HepG2 (cell line): ENCODE results near the gene VWCE. TPM values are rescaled to one million over a fixed set of nuclear protein-coding genes. Genes with fewer than 3 reads are reported as not detected.
A peak's percentile ranks its signal among the peaks of the same experiment; 100 is the strongest.

Source experiments
- ARID2 ChIP-seq: sonication (generic); formaldehyde crosslinking; IDR thresholded peaks from 2 replicates; pipeline ENCODE4 v1.8.1; 2022; ENCODE audit warnings: mild to moderate bottlenecking, missing genetic modification reagents, borderline replicate concordance
- FOSL1 ChIP-seq: sonication (generic); formaldehyde crosslinking; IDR thresholded peaks from 2 replicates; pipeline ENCODE4 v1.9.0; 2021; ENCODE audit warnings: missing genetic modification reagents, borderline replicate concordance
- HMGA1 ChIP-seq: sonication (generic); formaldehyde crosslinking; conservative IDR thresholded peaks from 2 replicates; pipeline ENCODE4 v1.4.0; 2020; ENCODE audit warnings: missing genetic modification reagents
- HOXA9 ChIP-seq: sonication (generic); formaldehyde crosslinking; IDR thresholded peaks from 2 replicates; pipeline ENCODE4 v1.8.1; 2022; ENCODE audit warnings: missing genetic modification reagents, mild to moderate bottlenecking, moderate library complexity, borderline replicate concordance
- MED1 ChIP-seq: sonication (generic); formaldehyde crosslinking; IDR thresholded peaks from 2 replicates; pipeline ENCODE4 v1.4.0; 2020; ENCODE audit warnings: missing genetic modification reagents
- MED13 ChIP-seq: sonication (generic); formaldehyde crosslinking; IDR thresholded peaks from 2 replicates; pipeline ENCODE4 v1.5.0; 2020; ENCODE audit warnings: missing genetic modification reagents
- RFXANK ChIP-seq: IDR thresholded peaks from 2 replicates; pipeline ENCODE4 v1.6.1; 2016
- SYNCRIP ChIP-seq: fragments of 200-400 bp; formaldehyde crosslinking; IDR thresholded peaks from 2 replicates; pipeline ENCODE4 v1.6.1; 2018; ENCODE audit warnings: mild to moderate bottlenecking, low read depth, low read length; ENCODE audit not compliant: insufficient read depth
- TARDBP ChIP-seq: sonication (generic); formaldehyde crosslinking; IDR thresholded peaks from 2 replicates; pipeline ENCODE4 v1.8.0; 2022; ENCODE audit warnings: mild to moderate bottlenecking, missing genetic modification reagents
- U2AF2 ChIP-seq: fragments of 200-400 bp; formaldehyde crosslinking; IDR thresholded peaks from 2 replicates; pipeline ENCODE4 v1.6.1; 2017; ENCODE audit warnings: low read depth, mild to moderate bottlenecking, low read length
- ZFP62 ChIP-seq: sonication (generic); formaldehyde crosslinking; IDR thresholded peaks from 2 replicates; pipeline ENCODE4 v1.4.0; 2020; ENCODE audit warnings: missing genetic modification reagents
- ZNF260 ChIP-seq: sonication (generic); formaldehyde crosslinking; IDR thresholded peaks from 2 replicates; pipeline ENCODE4 v1.4.0; 2020; ENCODE audit warnings: missing genetic modification reagents, low read depth, mild to moderate bottlenecking, borderline replicate concordance
- ZNF354B ChIP-seq: sonication (generic); formaldehyde crosslinking; IDR thresholded peaks from 2 replicates; pipeline ENCODE4 v1.8.0; 2022; ENCODE audit warnings: mild to moderate bottlenecking, missing genetic modification reagents
- ZNF761 ChIP-seq: sonication (generic); formaldehyde crosslinking; conservative IDR thresholded peaks from 2 replicates; pipeline ENCODE4 v1.4.0; 2020; ENCODE audit warnings: mild to moderate bottlenecking, missing genetic modification reagents
- polyA plus RNA-seq, 8 experiments: library from polyadenylated mRNA; depleted of rRNA in 3 of 8; stranded (reverse) in 7 of 8; unstranded in 1 of 8; fragments of >200 nt; fragmentation: Illumina TruSeq in 4 of 8; extraction: Trizol in 4 of 8; gene quantifications; 2 replicates each; pipeline versions ENCODE4 v1.2.1 to v1.2.3, GENCODE V29; 2011 to 2016; ENCODE audit warnings: low read depth in 4 of 8, missing spikeins in 1 of 8, mixed read lengths in 1 of 8; ENCODE audit not compliant: insufficient read depth in 1 of 8
- total RNA-seq, 5 experiments: library from RNA; depleted of rRNA; stranded (reverse); fragments of >200 nt; fragmentation: Illumina TruSeq; extraction: Trizol; gene quantifications; 2 replicates each; pipeline ENCODE4 v1.2.3, GENCODE V29; 2016; ENCODE audit warnings: low read depth in 1 of 5
- TF ChIP-seq, protein P1 (sequence below): sonication (generic); formaldehyde crosslinking; IDR thresholded peaks from 2 replicates; pipeline ENCODE4 v1.4.0; 2020; ENCODE audit warnings: missing genetic modification reagents, mild to moderate bottlenecking, borderline replicate concordance
- TF ChIP-seq, protein P2 (sequence below): conservative IDR thresholded peaks from 2 replicates; pipeline ENCODE4 v1.6.1; 2018; ENCODE audit warnings: missing genetic modification reagents
- TF ChIP-seq, protein P3 (sequence below): sonication (generic); formaldehyde crosslinking; IDR thresholded peaks from 2 replicates; pipeline ENCODE4 v1.5.1; 2020; ENCODE audit warnings: missing genetic modification reagents, mild to moderate bottlenecking, borderline replicate concordance
- TF ChIP-seq, protein P4 (sequence below): sonication (generic); formaldehyde crosslinking; IDR thresholded peaks from 2 replicates; pipeline ENCODE4 v1.4.0; 2020; ENCODE audit warnings: missing genetic modification reagents, borderline replicate concordance
- TF ChIP-seq, protein P5 (sequence below): sonication (generic); formaldehyde crosslinking; IDR thresholded peaks from 2 replicates; pipeline ENCODE4 v1.5.0; 2020; ENCODE audit warnings: missing genetic modification reagents
- TF ChIP-seq, protein P6 (sequence below): IDR thresholded peaks from 2 replicates; pipeline ENCODE4 v1.6.1; 2016

The VWCE gene
- total and polyA plus RNA-seq, 2 of the 13 experiments (the other 11 are each of a cell fraction or from before 2014, with no cell fraction given): 27.6 to 58.3 TPM

DNA sequence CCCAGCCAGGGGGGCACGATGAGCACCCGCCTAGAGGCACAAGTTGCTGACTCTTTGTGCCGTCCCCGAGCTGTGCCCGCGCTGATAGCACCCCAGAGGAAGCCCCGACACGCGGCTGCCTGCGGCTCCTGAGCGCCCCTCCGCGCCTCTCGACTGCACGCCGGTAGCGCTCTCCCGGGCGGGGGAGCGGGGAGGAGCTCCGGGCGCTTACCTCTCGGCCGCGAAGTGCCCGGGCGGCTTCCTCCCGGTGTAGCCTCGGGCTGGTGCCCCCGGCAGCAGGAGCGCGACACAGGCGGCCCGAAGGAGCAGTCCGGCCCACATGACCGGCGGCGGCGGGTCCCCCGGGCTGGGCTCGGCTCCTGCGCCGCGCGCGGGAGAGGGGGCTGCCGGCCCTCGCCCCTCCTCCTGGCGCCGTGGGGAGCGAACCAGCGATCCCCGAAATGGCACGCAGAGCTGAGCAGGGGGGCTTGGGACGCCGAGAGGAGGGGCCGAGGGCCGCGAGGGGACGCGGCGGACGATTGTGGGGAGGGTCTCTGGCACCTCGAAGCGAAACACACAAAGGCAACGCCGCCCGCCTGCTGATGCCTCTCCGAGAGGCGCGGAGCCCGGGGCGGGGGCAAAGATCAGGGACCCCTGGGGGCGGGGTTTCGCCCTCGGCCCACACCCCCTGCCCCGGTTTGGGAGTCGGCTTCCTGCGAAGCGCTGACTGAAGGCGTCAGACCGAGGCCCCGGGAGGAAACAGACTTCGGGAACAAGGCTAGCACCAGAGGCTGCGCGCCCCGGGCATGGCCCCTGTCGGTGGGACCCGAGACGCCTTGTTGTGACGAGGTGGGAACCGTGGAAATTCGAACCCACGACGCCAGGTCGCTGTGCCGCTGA lies at the start of gene VWCE (continued):
- TF ChIP-seq, protein P1, sequence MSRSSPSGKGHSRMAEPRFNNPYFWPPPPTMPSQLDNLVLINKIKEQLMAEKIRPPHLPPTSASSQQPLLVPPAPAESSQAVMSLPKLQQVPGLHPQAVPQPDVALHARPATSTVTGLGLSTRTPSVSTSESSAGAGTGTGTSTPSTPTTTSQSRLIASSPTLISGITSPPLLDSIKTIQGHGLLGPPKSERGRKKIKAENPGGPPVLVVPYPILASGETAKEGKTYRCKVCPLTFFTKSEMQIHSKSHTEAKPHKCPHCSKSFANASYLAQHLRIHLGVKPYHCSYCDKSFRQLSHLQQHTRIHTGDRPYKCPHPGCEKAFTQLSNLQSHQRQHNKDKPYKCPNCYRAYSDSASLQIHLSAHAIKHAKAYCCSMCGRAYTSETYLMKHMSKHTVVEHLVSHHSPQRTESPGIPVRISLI: peak; percentile 11; the same call in 1 of the 2 replicates
- TF ChIP-seq, protein P2, sequence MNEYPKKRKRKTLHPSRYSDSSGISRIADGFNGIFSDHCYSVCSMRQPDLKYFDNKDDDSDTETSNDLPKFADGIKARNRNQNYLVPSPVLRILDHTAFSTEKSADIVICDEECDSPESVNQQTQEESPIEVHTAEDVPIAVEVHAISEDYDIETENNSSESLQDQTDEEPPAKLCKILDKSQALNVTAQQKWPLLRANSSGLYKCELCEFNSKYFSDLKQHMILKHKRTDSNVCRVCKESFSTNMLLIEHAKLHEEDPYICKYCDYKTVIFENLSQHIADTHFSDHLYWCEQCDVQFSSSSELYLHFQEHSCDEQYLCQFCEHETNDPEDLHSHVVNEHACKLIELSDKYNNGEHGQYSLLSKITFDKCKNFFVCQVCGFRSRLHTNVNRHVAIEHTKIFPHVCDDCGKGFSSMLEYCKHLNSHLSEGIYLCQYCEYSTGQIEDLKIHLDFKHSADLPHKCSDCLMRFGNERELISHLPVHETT (CRISPR knock-in tag): no peak; the same call in 1 of the 2 replicates
- no peak for TF ChIP-seq ZNF260 (CRISPR knock-in tag)
- TF ChIP-seq, protein P3, sequence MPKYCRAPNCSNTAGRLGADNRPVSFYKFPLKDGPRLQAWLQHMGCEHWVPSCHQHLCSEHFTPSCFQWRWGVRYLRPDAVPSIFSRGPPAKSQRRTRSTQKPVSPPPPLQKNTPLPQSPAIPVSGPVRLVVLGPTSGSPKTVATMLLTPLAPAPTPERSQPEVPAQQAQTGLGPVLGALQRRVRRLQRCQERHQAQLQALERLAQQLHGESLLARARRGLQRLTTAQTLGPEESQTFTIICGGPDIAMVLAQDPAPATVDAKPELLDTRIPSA (CRISPR knock-in tag): peak; percentile 76; the same call in 1 of the 2 replicates
- TF ChIP-seq TARDBP: no peak; the same call in 1 of the 2 replicates
- TF ChIP-seq, protein P4, sequence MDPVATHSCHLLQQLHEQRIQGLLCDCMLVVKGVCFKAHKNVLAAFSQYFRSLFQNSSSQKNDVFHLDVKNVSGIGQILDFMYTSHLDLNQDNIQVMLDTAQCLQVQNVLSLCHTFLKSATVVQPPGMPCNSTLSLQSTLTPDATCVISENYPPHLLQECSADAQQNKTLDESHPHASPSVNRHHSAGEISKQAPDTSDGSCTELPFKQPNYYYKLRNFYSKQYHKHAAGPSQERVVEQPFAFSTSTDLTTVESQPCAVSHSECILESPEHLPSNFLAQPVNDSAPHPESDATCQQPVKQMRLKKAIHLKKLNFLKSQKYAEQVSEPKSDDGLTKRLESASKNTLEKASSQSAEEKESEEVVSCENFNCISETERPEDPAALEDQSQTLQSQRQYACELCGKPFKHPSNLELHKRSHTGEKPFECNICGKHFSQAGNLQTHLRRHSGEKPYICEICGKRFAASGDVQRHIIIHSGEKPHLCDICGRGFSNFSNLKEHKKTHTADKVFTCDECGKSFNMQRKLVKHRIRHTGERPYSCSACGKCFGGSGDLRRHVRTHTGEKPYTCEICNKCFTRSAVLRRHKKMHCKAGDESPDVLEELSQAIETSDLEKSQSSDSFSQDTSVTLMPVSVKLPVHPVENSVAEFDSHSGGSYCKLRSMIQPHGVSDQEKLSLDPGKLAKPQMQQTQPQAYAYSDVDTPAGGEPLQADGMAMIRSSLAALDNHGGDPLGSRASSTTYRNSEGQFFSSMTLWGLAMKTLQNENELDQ (CRISPR knock-in tag): no peak
- TF ChIP-seq, protein P5, sequence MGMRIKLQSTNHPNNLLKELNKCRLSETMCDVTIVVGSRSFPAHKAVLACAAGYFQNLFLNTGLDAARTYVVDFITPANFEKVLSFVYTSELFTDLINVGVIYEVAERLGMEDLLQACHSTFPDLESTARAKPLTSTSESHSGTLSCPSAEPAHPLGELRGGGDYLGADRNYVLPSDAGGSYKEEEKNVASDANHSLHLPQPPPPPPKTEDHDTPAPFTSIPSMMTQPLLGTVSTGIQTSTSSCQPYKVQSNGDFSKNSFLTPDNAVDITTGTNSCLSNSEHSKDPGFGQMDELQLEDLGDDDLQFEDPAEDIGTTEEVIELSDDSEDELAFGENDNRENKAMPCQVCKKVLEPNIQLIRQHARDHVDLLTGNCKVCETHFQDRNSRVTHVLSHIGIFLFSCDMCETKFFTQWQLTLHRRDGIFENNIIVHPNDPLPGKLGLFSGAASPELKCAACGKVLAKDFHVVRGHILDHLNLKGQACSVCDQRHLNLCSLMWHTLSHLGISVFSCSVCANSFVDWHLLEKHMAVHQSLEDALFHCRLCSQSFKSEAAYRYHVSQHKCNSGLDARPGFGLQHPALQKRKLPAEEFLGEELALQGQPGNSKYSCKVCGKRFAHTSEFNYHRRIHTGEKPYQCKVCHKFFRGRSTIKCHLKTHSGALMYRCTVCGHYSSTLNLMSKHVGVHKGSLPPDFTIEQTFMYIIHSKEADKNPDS (CRISPR knock-in tag): 0 out of 2 replicates have a peak, but pooled peaks have one; percentile 62
- TF ChIP-seq RFXANK (CRISPR knock-in tag): 0 out of 2 replicates have a peak, but pooled peaks have one; percentile 64
- 0 out of 2 replicates have a peak, but pooled peaks have one; percentile 66 for TF ChIP-seq HOXA9 (CRISPR knock-in tag)
- no peak for TF ChIP-seq HMGA1 (CRISPR knock-in tag)
- TF ChIP-seq U2AF2: no peak
- no peak for TF ChIP-seq ZNF354B (CRISPR knock-in tag)
- TF ChIP-seq, protein P6, sequence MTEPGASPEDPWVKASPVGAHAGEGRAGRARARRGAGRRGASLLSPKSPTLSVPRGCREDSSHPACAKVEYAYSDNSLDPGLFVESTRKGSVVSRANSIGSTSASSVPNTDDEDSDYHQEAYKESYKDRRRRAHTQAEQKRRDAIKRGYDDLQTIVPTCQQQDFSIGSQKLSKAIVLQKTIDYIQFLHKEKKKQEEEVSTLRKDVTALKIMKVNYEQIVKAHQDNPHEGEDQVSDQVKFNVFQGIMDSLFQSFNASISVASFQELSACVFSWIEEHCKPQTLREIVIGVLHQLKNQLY: no peak
- no peak for TF ChIP-seq ZFP62 (CRISPR knock-in tag)
- TF ChIP-seq MED1: peak; percentile 37
- TF ChIP-seq ZNF761: no peak
- peak; percentile 72; the same call in 1 of the 2 replicates for TF ChIP-seq ARID2 (CRISPR knock-in tag)
- no peak for TF ChIP-seq SYNCRIP
- TF ChIP-seq MED13 (CRISPR knock-in tag): 0 out of 2 replicates have a peak, but pooled peaks have one; percentile 16
- TF ChIP-seq FOSL1 (CRISPR knock-in tag): no peak
